Sigmoid colon (tissue), 7 donors: ENCODE measurements around the gene ARID2. TPM values are rescaled to one million over a fixed set of nuclear protein-coding genes. Genes with fewer than 3 reads are reported as not detected.

Source experiments
- DNase-seq: peaks from one replicate; pipeline ENCODE4 v3.0.0-alpha.2; 2019
- H3K27ac ChIP-seq, 4 donors: fragments of 200-600 bp; sonication (generic); one replicate each; pipeline ENCODE4 v1.5.1; 2016 to 2019; ENCODE audit warnings: mild to moderate bottlenecking in 1 of 4
- H3K27me3 ChIP-seq, 3 donors: fragments of 200-600 bp; sonication (generic); one replicate each; pipeline ENCODE4 v1.5.1; 2019; ENCODE audit warnings: mild to moderate bottlenecking in 1 of 3
- H3K36me3 ChIP-seq, 4 donors: fragments of 200-600 bp; sonication (generic); one replicate each; pipeline ENCODE4 v1.5.1; 2016 to 2019
- H3K4me1 ChIP-seq, 4 donors: fragments of 200-600 bp; sonication (generic); one replicate each; pipeline ENCODE4 v1.5.1; 2017 to 2019
- H3K4me3 ChIP-seq, 4 donors: fragments of 200-600 bp; sonication (generic); one replicate each; pipeline ENCODE4 v1.5.1; 2017 to 2019; ENCODE audit warnings: mild to moderate bottlenecking in 2 of 4, moderate library complexity in 1 of 4
- H3K9me3 ChIP-seq, 4 donors: fragments of 200-600 bp in 3 of 4; sonication (generic) in 3 of 4; one replicate each; pipeline versions ENCODE4 v1.5.1 to v1.6.1; 2013 to 2019
- EP300 ChIP-seq, 4 donors: sonication (generic); formaldehyde crosslinking; IDR thresholded peaks; one replicate each; pipeline ENCODE4 v1.6.1; 2017; ENCODE audit warnings: antibody characterized with exemption in 4 of 4
- POLR2A ChIP-seq, 2 donors: fragments of 450-650 bp; IDR thresholded peaks; one replicate each; pipeline ENCODE4 v1.6.1; 2016; ENCODE audit warnings: antibody characterized with exemption in 2 of 2, mild to moderate bottlenecking in 2 of 2, moderate library complexity in 2 of 2
- POLR2AphosphoS5 ChIP-seq, 4 donors: sonication (generic); formaldehyde crosslinking; IDR thresholded peaks; one replicate each; pipeline ENCODE4 v1.6.1; 2017; ENCODE audit warnings: antibody characterized with exemption in 4 of 4
- WGBS, 2 donors: extraction: QIAGEN DNeasy Blood & Tissue Kit; methylation state at CpG; one replicate each; pipeline ENCODE4 v1.1.7; 2013; 5-methylcytosine and 5-hydroxymethylcytosine counted together
- intact Hi-C: fragments of 100-400 bp; cut with DNase I; formaldehyde crosslinking; loops from one replicate; pipeline ENCODE4 v1.15.1; 2023
- polyA plus RNA-seq, 3 donors: library from polyadenylated mRNA; stranded (reverse); fragments of 200-250 nt; gene quantifications; one replicate each; pipeline ENCODE4 v1.2.3, GENCODE V29; 2013
- total RNA-seq, 4 donors: library from RNA; depleted of rRNA; stranded (reverse); fragments of >200 nt; gene quantifications; one replicate each; pipeline ENCODE4 v1.1.0, GENCODE V29; 2016
- TF ChIP-seq, protein P1 (sequence below), 4 experiments: fragments of 450-650 bp in 3 of 4; fragments of 200-600 bp in 1 of 4; IDR thresholded peaks; one replicate each; pipeline ENCODE4 v1.5.1; 2016 to 2019; ENCODE audit warnings: antibody characterized with exemption in 4 of 4, mild to moderate bottlenecking in 3 of 4, moderate library complexity in 2 of 4
- donor health status: healthy with polysubstance abuse.
- donor health status: Bipolar disorder and iron deficiency.
- donor health status: healthy.

Gene ARID2
- total and polyA plus RNA-seq, 7 donors: 3.2 to 42.4 (median 31.0) TPM

DNA sequence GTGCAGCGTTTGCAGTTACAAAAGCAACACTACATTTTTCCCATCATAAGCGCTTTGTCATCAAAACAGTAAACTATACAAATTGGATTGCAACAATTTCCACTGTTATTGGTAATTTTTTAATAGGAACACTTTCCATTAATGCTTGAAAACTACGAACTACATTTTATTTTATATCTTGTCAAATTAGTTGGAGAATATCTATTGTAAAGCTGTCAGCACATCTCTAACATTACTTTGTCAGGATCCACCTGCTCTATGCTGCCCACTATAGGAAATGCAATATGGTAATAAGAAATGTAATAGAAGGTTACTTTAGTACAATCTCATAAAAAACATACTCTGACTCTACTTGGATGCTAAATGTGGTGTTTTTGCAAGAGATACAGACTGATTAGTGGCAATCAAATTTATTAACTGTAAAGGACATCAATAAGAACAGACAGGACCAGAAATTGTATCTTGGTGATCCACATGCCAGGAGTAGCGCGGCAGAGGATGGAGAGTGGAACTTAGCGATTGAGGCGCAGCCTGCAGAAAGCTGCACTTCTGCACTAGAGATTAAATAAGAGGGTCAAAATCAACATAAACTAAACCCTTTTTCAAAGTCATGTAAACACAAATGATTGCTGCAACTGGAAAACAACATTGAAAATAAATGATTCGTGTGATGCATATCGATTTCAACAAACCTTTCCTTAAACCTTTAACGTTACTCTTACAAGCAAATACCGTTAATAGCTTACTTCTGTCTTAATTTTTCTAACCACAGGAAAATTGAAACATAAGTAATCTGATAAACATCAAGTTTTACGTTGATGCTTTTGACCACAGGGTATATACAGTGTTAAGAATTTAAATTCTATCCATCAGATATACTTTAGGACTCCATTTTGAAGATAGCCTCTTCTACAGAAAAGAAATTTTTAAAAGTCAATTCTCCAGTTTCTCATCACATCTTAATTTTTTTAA lies 3.6 kb upstream of the ARID2 start:
- Histone ChIP-seq H3K4me1 (peaks cover 0 to 50% (median 42%) of the 10 kb centered on the region in 4 donors), H3K4me3 (peak overlapping the region; percentile 69 to 97 (median 86)), H3K27ac (peak overlapping the region; percentile 99 to 100 (median 99)), H3K36me3 (no peaks in the 10 kb centered on the region), H3K27me3 (no peaks in the 10 kb centered on the region), H3K9me3 (no peaks in the 10 kb centered on the region)
- DNase-seq: no peak
- intact Hi-C loops: loop anchor here (5.0 to 10.0 kb wide), 4 partner anchors 321 to 656 kb away; no protein-coding TSS in a partner anchor
- no peak for TF ChIP-seq POLR2A (IDR thresholded peaks at IDR 0.05)
- TF ChIP-seq, protein P1, sequence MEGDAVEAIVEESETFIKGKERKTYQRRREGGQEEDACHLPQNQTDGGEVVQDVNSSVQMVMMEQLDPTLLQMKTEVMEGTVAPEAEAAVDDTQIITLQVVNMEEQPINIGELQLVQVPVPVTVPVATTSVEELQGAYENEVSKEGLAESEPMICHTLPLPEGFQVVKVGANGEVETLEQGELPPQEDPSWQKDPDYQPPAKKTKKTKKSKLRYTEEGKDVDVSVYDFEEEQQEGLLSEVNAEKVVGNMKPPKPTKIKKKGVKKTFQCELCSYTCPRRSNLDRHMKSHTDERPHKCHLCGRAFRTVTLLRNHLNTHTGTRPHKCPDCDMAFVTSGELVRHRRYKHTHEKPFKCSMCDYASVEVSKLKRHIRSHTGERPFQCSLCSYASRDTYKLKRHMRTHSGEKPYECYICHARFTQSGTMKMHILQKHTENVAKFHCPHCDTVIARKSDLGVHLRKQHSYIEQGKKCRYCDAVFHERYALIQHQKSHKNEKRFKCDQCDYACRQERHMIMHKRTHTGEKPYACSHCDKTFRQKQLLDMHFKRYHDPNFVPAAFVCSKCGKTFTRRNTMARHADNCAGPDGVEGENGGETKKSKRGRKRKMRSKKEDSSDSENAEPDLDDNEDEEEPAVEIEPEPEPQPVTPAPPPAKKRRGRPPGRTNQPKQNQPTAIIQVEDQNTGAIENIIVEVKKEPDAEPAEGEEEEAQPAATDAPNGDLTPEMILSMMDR (IDR thresholded peaks at IDR 0.05): peak; percentile 34 to 74 (median 70)
- peak in 1 of 4 donors; percentile 7 for TF ChIP-seq POLR2AphosphoS5 (IDR thresholded peaks at IDR 0.05)
- WGBS, 2 donors: 2 to 3% methylated on average over 12 of the region's 12 CpGs

DNA sequence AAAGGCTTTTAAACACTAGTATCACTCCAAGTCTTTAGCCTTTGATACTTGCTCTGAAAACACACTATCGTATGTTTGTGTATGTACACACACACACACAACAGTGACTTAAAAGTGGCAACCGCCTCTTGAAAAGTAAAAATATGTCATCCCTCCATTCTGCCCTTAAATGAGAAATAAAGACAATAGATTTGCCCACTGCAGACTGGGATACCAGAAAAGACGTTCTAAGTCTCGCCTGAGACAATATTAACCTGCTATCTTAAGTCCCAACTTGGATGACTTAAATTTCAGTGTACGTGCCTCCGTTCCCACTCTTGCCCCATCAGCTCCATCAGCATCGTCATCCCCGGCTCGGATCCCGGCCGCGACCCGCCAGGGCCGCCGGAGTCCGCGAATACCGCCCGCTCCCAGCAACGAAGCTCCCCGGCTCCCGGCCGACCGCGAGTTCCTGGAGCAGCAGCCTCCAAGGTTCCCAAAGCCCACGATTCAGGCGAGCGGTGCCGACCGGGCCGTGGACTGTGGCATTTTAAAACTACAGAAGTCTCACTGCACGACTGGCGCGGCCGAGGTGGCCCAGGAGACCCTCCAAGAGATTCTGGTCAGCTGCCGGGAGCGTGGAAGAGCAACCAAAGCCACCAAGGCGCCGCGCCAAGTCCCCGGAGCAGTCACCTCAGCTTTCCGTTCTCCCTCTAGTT lies 2.8 kb upstream of the ARID2 start:
- H3K27ac ChIP-seq: peak overlapping the region; percentile 99 to 100 (median 99)
- H3K27me3 ChIP-seq: no peaks in the 10 kb centered on the region
- peak; percentile 83 for DNase-seq
- intact Hi-C loops: loop anchor here (5.0 to 10.0 kb wide), 4 partner anchors 322 to 656 kb away; no protein-coding TSS in a partner anchor
- H3K4me1 ChIP-seq: peaks cover 0 to 51% (median 44%) of the 10 kb centered on the region in 4 donors
- H3K9me3 ChIP-seq: no peaks in the 10 kb centered on the region
- H3K4me3 ChIP-seq: peak overlapping the region; percentile 69 to 97 (median 86)
- 0% methylated on average over 42 of the region's 42 CpGs for WGBS, 2 donors
- H3K36me3 ChIP-seq: no peaks in the 10 kb centered on the region
- TF ChIP-seq POLR2A (IDR thresholded peaks at IDR 0.05) (no peak), EP300 (IDR thresholded peaks at IDR 0.05) (no peak), POLR2AphosphoS5 (IDR thresholded peaks at IDR 0.05) (no peak)
- TF ChIP-seq, protein P1 (IDR thresholded peaks at IDR 0.05): no peak

DNA sequence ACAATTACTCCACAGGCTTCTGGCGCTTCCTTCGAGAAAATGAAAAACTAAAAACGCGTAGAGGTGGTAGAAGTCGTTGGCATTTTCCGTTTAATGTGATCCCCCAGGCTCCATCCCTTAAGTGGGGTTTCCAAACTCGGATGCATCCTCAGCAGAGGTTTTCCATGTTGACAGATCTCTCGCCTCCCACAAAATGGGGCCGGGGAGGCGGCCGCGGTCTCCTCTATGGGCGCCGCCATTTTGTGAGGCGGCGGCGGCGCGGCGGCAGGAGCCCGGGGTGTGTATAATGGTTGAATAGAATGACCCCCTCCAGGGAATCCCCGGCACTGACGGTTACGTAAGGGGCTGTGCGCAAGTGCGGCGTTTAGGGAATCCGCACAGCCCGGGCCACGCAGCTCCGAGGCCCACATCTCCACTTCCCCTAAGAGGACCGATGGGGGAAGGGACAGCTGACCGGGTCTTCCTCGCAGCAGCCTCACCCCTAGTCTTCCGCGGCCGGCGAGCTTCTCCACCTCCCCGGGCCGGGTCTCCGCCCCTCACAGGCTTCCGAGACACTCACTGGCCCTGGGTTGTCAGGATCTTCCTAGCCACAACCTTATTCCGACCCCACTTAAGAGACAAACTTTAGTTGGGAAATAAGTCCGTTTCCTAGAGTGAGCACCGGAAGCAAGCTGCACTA lies 2.1 kb upstream of the ARID2 start:
- WGBS, 2 donors: 0% methylated on average over 45 of the region's 45 CpGs

More for the DNA sequence above, 2.1 kb upstream of the ARID2 start:
- no peaks in the 10 kb centered on the region for H3K9me3 ChIP-seq
- DNase-seq: peak; percentile 98
- peak overlapping the region; percentile 99 to 100 (median 99) for H3K27ac ChIP-seq
- no peaks in the 10 kb centered on the region for H3K27me3 ChIP-seq
- TF ChIP-seq EP300 (IDR thresholded peaks at IDR 0.05) (peak in 2 of 4 donors; percentile 52 to 71), POLR2A (IDR thresholded peaks at IDR 0.05) (peak; percentile 65 to 75), POLR2AphosphoS5 (IDR thresholded peaks at IDR 0.05) (peak; percentile 67 to 85 (median 80))
- TF ChIP-seq, protein P1 (IDR thresholded peaks at IDR 0.05): no peak
- intact Hi-C loops: loop anchor here (5.0 to 10.0 kb wide), 4 partner anchors 323 to 655 kb away; no protein-coding TSS in a partner anchor
- H3K4me1 ChIP-seq: peaks cover 0 to 51% (median 44%) of the 10 kb centered on the region in 4 donors
- H3K36me3 ChIP-seq: no peaks in the 10 kb centered on the region
- peak overlapping the region; percentile 69 to 97 (median 86) for H3K4me3 ChIP-seq
